ENCODE results near the gene CDK6.

DNA sequence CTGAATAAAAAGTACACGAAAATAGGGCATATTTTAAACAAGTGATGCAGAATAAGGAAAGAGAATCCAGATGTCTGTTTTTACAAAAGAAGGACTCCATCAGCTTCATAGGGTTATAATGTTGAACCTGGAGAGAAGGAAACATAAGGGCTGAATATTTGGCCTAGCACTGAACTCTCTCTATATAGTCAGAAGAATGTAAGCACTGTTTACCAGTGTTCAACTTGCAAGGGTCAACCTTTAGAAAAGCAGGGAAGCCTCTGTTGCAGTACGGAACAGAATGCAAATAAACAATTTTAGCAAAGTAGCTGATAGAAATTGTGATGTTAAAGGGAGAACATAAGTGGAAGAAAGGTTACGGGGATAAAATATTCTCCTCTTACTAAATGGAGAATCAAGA lies 16.2 kb downstream of the CDK6 start:
- TF ChIP-seq, protein P1, sequence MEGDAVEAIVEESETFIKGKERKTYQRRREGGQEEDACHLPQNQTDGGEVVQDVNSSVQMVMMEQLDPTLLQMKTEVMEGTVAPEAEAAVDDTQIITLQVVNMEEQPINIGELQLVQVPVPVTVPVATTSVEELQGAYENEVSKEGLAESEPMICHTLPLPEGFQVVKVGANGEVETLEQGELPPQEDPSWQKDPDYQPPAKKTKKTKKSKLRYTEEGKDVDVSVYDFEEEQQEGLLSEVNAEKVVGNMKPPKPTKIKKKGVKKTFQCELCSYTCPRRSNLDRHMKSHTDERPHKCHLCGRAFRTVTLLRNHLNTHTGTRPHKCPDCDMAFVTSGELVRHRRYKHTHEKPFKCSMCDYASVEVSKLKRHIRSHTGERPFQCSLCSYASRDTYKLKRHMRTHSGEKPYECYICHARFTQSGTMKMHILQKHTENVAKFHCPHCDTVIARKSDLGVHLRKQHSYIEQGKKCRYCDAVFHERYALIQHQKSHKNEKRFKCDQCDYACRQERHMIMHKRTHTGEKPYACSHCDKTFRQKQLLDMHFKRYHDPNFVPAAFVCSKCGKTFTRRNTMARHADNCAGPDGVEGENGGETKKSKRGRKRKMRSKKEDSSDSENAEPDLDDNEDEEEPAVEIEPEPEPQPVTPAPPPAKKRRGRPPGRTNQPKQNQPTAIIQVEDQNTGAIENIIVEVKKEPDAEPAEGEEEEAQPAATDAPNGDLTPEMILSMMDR (IDR thresholded peaks at IDR 0.05; ENCODE audit: low read length) = no peak
- no peak for TF ChIP-seq EZH2 (IDR thresholded peaks at IDR 0.05; ENCODE audit: borderline replicate concordance, low read length)

Data from OCI-LY1 (cell line).